ENCODE results near the gene PRICKLE2.

GRCh38 chr3:64195789-64196188, 29.5 kb downstream of the PRICKLE2 start:
- TF ChIP-seq, protein P1, sequence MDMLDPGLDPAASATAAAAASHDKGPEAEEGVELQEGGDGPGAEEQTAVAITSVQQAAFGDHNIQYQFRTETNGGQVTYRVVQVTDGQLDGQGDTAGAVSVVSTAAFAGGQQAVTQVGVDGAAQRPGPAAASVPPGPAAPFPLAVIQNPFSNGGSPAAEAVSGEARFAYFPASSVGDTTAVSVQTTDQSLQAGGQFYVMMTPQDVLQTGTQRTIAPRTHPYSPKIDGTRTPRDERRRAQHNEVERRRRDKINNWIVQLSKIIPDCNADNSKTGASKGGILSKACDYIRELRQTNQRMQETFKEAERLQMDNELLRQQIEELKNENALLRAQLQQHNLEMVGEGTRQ (IDR thresholded peaks at IDR 0.05; ENCODE audit: borderline replicate concordance, low read depth, low read length): no peak
- TF ChIP-seq BHLHE40 (IDR thresholded peaks at IDR 0.05; ENCODE audit: borderline replicate concordance in 1 of 2, low read depth in 2 of 2, low read length in 1 of 2): no peak
- TF ChIP-seq, protein P2, sequence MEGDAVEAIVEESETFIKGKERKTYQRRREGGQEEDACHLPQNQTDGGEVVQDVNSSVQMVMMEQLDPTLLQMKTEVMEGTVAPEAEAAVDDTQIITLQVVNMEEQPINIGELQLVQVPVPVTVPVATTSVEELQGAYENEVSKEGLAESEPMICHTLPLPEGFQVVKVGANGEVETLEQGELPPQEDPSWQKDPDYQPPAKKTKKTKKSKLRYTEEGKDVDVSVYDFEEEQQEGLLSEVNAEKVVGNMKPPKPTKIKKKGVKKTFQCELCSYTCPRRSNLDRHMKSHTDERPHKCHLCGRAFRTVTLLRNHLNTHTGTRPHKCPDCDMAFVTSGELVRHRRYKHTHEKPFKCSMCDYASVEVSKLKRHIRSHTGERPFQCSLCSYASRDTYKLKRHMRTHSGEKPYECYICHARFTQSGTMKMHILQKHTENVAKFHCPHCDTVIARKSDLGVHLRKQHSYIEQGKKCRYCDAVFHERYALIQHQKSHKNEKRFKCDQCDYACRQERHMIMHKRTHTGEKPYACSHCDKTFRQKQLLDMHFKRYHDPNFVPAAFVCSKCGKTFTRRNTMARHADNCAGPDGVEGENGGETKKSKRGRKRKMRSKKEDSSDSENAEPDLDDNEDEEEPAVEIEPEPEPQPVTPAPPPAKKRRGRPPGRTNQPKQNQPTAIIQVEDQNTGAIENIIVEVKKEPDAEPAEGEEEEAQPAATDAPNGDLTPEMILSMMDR (IDR thresholded peaks at IDR 0.05 in 2 of 3, conservative IDR thresholded peaks at IDR 0.05 in 1 of 3; ENCODE audit: control insufficient read depth in 2 of 3, extremely low read depth in 1 of 3, insufficient read depth in 1 of 3, low read depth in 3 of 3, low read length in 3 of 3): no peak
- TF ChIP-seq EP300 (IDR thresholded peaks at IDR 0.05; ENCODE audit: borderline replicate concordance in 1 of 2, control insufficient read depth in 1 of 2, low read depth in 2 of 2, low read length in 2 of 2): no peak
- no peak for TF ChIP-seq POLR2AphosphoS2 (IDR thresholded peaks at IDR 0.05; ENCODE audit: low read depth, low read length)
- no peak for TF ChIP-seq MXI1 (IDR thresholded peaks at IDR 0.05; ENCODE audit: low read depth, low read length)
- no peak for TF ChIP-seq CHD1 (IDR thresholded peaks at IDR 0.05; ENCODE audit: low read depth, low read length)
- TF ChIP-seq MYC (IDR thresholded peaks at IDR 0.05; ENCODE audit: insufficient read depth, insufficient read length, insufficient replicate concordance, low read length, severe bottlenecking): no peak
- no peak for TF ChIP-seq RFX5 (IDR thresholded peaks at IDR 0.05; ENCODE audit: low read depth, low read length)
- no peak for TF ChIP-seq ZBTB33 (IDR thresholded peaks at IDR 0.05)
- no peak for TF ChIP-seq ZNF384 (IDR thresholded peaks at IDR 0.05; ENCODE audit: borderline replicate concordance, low read depth, low read length)
- TF ChIP-seq, protein P3, sequence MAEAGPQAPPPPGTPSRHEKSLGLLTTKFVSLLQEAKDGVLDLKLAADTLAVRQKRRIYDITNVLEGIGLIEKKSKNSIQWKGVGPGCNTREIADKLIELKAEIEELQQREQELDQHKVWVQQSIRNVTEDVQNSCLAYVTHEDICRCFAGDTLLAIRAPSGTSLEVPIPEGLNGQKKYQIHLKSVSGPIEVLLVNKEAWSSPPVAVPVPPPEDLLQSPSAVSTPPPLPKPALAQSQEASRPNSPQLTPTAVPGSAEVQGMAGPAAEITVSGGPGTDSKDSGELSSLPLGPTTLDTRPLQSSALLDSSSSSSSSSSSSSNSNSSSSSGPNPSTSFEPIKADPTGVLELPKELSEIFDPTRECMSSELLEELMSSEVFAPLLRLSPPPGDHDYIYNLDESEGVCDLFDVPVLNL (IDR thresholded peaks at IDR 0.05; ENCODE audit: low read depth, low read length): no peak
- no peak for TF ChIP-seq SP1 (IDR thresholded peaks at IDR 0.05; ENCODE audit: low read depth, low read length)
- TF ChIP-seq ZNF24 (IDR thresholded peaks at IDR 0.05): no peak

All from GM12878 (cell line).